HPDE6-E6E7 (cell line): ENCODE results near the gene NEU1.
"Not testable (repeated sequence)": the region's sequence is repeated elsewhere in the genome, so short reads cannot be mapped to it uniquely, and the experiment has no call there.

ENCODE experiments used
- DNase-seq: peaks from one replicate; pipeline ENCODE4 v3.0.0; 2011; ENCODE audit warnings: missing footprints; ENCODE audit errors: extremely low spot score

NEU1 gene

GRCh38 chr6:31862344-31863235 lies at the start of gene NEU1:
TSS of gene NEU1 (minus strand) at chr6:31862821. CDS start at chr6:31862776, 45 bp downstream.
- peak; percentile 100 for DNase-seq

GRCh38 chr6:31911826-31912585 lies 49.4 kb upstream of the NEU1 start:
- no peak for DNase-seq

- DNase-seq, result not testable (repeated sequence)
Measured at GRCh38 chr6:31909298-31909697, 46.7 kb upstream of the NEU1 start.

- no peak for DNase-seq
Measured at GRCh38 chr6:31908791-31909190, 46.2 kb upstream of the NEU1 start.

GRCh38 chr6:31908255-31908654 lies 45.6 kb upstream of the NEU1 start:
- not testable (repeated sequence) for DNase-seq

- DNase-seq, result no peak
Measured at GRCh38 chr6:31907158-31907813, 44.7 kb upstream of the NEU1 start.

GRCh38 chr6:31906727-31907126 lies 44.1 kb upstream of the NEU1 start:
- DNase-seq, result not testable (repeated sequence)

- DNase-seq, result no peak
Measured at GRCh38 chr6:31906122-31906521, 43.5 kb upstream of the NEU1 start.

- no peak for DNase-seq
Measured at GRCh38 chr6:31905041-31905440, 42.4 kb upstream of the NEU1 start.

GRCh38 chr6:31903957-31904356 lies 41.3 kb upstream of the NEU1 start:
- no peak for DNase-seq

GRCh38 chr6:31901953-31902643 lies 39.5 kb upstream of the NEU1 start, which contains the start of gene ZBTB12:
TSS of gene ZBTB12 (minus strand) at chr6:31902086. CDS start at chr6:31901305, 781 bp downstream.
- DNase-seq, result peak; percentile 72

GRCh38 chr6:31901415-31901952 lies 38.9 kb upstream of the NEU1 start:
- no peak for DNase-seq

GRCh38 chr6:31900917-31901414 lies 38.3 kb upstream of the NEU1 start:
- no peak for DNase-seq

GRCh38 chr6:31899882-31900722 lies 37.5 kb upstream of the NEU1 start:
- DNase-seq, result no peak

GRCh38 chr6:31899215-31899614 lies 36.6 kb upstream of the NEU1 start:
- no peak for DNase-seq

GRCh38 chr6:31898383-31899011 lies 35.9 kb upstream of the NEU1 start:
- no peak for DNase-seq

- DNase-seq, result peak; percentile 67
Measured at GRCh38 chr6:31897612-31898382, 35.2 kb upstream of the NEU1 start, which contains the start of gene EHMT2. TSS of gene EHMT2 (minus strand) at chr6:31897698. CDS start at chr6:31897677, 21 bp downstream.

- no peak for DNase-seq
Measured at GRCh38 chr6:31896856-31897611, 34.4 kb upstream of the NEU1 start.
